GM19438 (cell line): ENCODE results near the gene IRF5.
"Not testable (repeated sequence)": the region's sequence is repeated elsewhere in the genome, so short reads cannot be mapped to it uniquely, and the experiment has no call there.

Experiments
- ATAC-seq: cut with Tn5 transposase; IDR thresholded peaks from one replicate; pipeline ENCODE4 v1.9.1; 2021; ENCODE audit warnings: low read depth; ENCODE audit not compliant: unreplicated experiment

The IRF5 gene

DNA sequence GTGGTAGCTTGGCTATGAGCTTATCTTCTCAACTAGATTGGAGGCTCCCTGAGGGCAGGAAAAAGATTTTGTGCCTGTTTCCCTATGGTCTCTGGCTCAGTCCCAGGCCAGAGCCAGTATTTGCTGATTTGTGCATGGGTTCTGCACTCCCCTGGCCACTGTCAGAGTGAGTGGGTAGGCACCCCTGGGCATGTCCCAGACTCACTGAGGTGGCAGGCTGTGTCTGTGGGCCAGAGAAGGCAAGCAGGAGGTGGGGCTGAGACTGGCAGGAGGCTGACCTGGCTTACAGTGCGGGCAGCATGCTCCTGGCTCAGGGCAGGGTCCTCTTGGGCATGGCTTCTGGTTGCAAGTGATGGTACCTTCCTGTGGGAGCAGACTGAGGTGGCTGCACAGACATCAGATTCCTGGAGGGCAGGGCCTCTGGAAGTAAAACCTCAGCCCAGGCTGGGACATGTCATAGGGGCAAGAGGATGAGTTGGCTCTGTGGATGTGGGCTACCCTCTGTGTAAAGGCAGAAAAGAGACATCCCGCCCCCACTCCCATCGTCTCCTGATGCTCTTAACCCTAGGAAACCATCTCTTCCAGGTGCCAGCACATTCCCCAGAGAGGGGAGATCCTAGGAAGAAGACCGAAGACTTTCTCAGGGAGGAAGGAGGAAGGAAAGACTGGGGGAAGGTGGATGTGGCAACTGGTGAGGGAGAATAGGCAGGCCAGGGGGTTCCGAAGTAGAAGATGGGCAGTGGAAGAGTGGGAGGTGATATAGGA is 31.5 kb upstream of the IRF5 start:
- no peak for ATAC-seq

- no peak for ATAC-seq
These were observed 30.8 kb upstream of the IRF5 start for GRCh38 chr7:128906766-128907559.

DNA sequence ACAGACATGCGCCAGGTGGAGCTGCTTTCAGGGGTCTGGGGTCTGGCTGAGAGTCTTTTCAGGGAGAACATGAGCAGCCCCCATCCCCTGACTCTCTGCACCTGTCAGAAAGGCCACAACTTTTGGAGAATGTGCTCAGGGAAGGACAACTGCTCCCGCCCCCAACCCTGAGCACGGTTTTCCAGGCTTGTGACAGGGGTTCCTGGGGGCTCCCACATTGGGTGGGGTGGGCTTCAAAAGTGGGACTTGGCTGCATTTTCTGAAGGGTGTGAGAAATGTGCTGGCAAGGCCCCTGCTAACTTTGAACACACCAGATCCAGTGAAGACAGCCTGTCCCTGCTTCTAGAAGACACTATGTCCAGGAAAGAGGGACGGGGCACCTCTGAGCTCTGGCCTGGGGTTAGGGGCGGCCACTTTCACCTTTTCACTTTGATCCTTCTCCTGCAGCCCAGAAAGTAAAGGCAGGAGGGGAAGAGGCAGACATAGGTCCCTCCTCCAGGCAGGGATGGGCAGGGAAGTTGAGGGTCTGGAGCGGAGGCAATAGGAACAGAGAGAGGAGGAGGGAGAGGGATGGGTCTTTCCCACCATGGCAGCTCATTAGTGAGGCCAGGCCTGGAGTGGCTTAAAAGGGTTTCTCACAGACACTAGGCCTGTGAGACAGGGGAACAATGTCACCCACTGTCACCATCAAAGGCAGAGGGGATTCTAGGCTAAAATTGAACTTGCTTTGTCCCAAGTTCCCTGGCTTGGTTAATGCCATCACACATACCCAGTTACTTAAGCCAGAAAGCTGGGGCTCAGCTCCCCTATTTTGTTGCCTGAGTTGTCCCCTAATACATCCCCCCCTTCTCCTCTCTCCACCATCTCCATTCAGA is 28.7 kb upstream of the IRF5 start:
- ATAC-seq, result no peak

- no peak for ATAC-seq
These were observed 27.8 kb upstream of the IRF5 start for GRCh38 chr7:128909625-128910568.

DNA sequence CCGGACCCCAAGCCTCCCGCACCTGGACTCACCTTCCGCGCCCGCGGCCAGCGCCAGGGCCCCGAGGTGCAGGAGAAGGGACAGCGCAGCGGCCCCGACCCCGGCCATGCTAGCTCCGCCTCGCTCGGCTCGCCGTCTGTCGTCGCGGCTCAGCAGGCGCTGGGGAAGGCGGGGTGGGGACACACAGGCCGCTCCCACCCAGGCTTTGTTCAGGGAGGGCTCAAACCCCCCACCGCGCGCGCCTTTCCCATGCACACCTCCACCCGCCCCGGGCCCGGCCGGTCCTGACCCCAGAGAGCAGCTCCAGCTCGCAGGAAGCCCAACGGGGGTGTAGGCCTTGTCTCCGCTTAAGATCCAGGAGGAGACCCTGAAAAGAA is 27.2 kb upstream of the IRF5 start, which contains the start of gene KCP:
Gene KCP (minus strand): TSS at position 141 of the 377 bp plus-strand sequence. CDS start 33 bp downstream, at position 108.
- no peak for ATAC-seq

DNA sequence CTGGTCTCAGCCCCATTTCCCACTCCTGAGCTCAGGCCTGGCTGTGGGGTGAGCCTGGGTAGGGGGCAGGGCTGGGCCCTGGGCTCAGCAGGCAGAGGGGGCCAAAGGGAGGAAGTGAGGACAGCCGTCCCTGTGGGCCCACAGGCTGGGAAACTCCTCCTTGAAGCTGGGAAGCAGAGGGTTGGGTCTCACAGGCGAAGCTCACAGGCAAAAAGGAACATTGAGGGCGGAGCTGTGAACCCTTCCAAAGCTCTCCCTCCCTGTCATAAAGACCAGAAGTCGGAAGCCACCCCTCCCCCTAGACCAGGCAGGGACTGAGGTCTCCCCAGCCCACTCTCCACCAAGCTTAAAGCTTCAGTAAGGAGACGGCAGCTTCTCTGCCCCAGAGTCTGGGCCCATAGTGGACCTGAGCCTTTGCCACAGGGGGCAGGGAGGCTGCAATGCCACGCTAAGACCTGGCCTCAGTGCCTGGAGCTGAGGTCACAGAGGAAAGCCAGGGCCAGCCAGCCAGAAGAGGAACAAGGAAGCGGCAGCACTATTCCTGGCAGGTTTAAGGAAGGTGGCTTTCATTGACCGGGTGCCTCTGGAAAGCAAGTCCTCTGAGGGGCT is 26.2 kb upstream of the IRF5 start:
- ATAC-seq, result no peak

- no peak for ATAC-seq
These were observed 25.4 kb upstream of the IRF5 start for GRCh38 chr7:128912281-128912680.

- ATAC-seq, result not testable (repeated sequence)
These were observed 24.8 kb upstream of the IRF5 start for GRCh38 chr7:128912709-128913495.

GRCh38 chr7:128913870-128914565 is 23.7 kb upstream of the IRF5 start:
- no peak for ATAC-seq

GRCh38 chr7:128914566-128915151 is 23.1 kb upstream of the IRF5 start:
- no peak for ATAC-seq

DNA sequence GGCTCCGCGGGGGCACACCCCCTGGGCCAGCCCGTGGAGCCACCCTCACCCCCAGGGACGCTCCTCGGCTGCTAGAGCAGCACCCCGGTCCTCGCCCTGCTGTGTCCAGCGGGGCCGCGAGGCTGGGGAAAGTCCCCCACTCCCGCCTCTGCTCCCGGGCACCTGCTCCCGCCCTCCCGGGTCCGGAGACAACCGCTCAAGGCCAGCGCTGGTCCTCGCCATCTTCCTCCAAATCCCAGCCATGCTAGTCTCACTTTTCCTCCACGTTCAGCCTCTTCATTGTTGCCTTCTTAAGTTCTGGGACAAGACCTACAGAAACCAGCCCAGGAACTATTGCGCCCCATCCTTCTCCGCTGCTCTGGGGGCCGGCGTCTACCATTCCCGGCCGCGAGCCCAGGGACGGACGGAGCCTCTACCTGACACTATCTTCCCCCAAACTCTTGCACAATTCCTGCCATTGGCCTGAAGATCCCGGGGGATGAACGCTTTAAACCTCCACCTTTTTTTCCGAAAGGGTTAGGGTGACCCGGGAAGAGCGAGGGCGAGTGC is 22.4 kb upstream of the IRF5 start:
- ATAC-seq, result no peak

- ATAC-seq, result no peak
These were observed 21.7 kb upstream of the IRF5 start for GRCh38 chr7:128915841-128916642.

GRCh38 chr7:128916643-128916915 is 21.1 kb upstream of the IRF5 start:
- no peak for ATAC-seq

GRCh38 chr7:128917122-128917521 is 20.6 kb upstream of the IRF5 start:
- ATAC-seq, result no peak

DNA sequence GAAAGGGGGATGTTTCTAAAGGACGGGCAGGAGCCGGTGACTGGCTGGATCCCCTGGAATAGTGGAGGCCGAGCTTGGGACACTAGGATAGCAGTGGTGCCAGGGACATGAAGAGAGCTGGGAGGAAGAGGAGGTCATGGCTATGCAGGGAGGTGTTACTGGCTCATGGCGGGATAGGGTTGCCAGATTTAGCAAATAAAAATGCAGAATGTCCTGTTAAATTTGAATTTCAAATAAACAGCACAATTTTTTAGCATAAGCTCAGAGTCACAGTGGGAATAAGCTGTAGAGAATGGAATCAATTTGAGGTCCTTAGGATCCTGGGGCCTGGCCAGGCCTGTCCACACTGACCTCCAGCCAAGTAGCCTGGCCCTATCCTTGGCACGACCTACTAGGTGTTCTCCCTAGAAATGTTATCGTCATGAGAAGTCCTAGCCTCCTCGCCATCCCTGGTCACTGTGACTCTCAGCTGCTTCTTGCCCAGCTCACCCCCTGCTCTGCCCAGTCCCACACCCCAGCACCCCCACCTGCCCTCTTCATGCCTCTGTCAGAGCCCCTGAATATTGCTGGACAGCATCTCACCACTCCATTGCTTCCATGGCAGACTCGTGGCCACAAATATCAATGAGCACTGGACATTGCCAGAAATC is 19.6 kb upstream of the IRF5 start:
- no peak for ATAC-seq

DNA sequence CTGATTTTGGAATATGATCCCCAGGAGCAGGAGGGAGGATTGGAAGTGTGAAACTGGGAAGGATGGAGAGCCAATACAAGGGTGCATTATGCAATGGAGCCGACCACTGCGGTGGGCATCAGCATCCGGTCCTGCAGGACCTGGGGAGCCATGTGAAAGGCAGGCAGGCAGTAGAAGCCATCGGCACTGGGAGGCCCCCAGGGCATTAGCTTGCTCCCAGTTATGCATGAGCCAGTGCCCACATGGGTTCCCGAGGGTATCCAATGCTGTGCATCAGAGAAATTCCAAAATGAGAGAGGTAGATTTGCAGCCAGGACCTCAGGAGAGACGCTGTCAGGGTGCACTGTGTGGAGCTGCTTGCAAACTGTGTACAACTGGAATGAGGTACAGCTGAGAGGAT is 18.5 kb upstream of the IRF5 start:
- ATAC-seq, result no peak
